ENCODE measurements around the gene CMTM8. TPM values are rescaled to one million over a fixed set of nuclear protein-coding genes. Genes with fewer than 3 reads are reported as not detected.
A peak's percentile ranks its signal among the peaks of the same experiment; 100 is the strongest.

Gene CMTM8
- total and polyA plus RNA-seq, 11 donors = 1.7 to 12.1 (median 3.6) TPM

DNA sequence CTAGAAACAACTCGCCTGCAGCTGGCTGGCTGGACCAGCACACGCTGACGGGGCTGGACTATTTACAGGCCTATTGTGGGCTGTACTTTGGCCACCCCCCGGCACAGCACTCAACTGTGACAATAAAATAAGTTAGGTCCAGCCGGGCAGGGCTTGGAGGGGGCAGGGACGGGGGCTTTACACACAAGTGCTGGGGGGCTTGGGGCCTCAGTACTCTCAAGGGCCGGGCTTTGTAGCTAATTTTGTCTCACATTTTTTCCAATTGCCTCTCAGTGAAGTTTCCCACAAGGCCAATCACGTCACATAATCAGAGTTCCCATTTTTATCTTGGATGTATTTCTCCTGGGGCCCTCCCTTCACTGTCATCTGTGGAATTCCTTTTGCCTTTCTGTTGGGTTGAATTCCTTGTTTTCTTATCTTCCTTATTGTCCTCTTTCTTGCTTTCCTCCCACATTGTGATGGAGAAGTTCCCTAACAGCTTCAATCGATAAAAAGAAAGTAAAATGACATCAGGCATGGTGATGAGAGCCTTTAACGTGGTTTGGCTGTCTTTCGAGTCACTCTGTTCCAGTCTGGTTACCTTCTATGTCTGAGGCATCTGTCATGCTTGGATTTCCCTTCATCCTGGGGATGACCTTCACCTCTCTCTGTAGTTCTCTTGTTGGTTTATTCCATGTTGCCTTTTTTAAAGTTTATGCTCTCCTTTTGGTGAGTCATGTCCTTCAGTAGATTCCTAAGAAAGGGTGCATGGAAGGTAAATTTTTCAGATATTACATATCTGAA lies 109.1 kb downstream of the CMTM8 start:
- intact Hi-C loops (cut with DNase I) = loop anchor here in 2 of 10 donors (10.0 kb wide), 2 partner anchors 53 to 333 kb away; no protein-coding TSS in a partner anchor
- peak overlapping the region in 7 of 12 donors; percentile 3 to 40 (median 9) for H3K4me3 ChIP-seq
- H3K4me1 ChIP-seq = peaks cover 0 to 13% (median 3%) of the 10 kb centered on the region in 12 donors
- TF ChIP-seq POLR2A (IDR thresholded peaks at IDR 0.05) = no peak
- TF ChIP-seq, protein P1, sequence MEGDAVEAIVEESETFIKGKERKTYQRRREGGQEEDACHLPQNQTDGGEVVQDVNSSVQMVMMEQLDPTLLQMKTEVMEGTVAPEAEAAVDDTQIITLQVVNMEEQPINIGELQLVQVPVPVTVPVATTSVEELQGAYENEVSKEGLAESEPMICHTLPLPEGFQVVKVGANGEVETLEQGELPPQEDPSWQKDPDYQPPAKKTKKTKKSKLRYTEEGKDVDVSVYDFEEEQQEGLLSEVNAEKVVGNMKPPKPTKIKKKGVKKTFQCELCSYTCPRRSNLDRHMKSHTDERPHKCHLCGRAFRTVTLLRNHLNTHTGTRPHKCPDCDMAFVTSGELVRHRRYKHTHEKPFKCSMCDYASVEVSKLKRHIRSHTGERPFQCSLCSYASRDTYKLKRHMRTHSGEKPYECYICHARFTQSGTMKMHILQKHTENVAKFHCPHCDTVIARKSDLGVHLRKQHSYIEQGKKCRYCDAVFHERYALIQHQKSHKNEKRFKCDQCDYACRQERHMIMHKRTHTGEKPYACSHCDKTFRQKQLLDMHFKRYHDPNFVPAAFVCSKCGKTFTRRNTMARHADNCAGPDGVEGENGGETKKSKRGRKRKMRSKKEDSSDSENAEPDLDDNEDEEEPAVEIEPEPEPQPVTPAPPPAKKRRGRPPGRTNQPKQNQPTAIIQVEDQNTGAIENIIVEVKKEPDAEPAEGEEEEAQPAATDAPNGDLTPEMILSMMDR (IDR thresholded peaks at IDR 0.05) = no peak
- no peaks in the 10 kb centered on the region for H3K9me3 ChIP-seq
- H3K27ac ChIP-seq = peak overlapping the region in 7 of 12 donors; percentile 4 to 76 (median 52)
- ATAC-seq = peak; percentile 51 to 92 (median 82)
- peak; percentile 42 to 72 (median 52) for DNase-seq
- 33 to 40% (median 39%) methylated on average over 11 of the region's 11 CpGs for WGBS, 4 donors
- no peaks in the 10 kb centered on the region for H3K36me3 ChIP-seq
- H3K27me3 ChIP-seq = no peaks in the 10 kb centered on the region

DNA sequence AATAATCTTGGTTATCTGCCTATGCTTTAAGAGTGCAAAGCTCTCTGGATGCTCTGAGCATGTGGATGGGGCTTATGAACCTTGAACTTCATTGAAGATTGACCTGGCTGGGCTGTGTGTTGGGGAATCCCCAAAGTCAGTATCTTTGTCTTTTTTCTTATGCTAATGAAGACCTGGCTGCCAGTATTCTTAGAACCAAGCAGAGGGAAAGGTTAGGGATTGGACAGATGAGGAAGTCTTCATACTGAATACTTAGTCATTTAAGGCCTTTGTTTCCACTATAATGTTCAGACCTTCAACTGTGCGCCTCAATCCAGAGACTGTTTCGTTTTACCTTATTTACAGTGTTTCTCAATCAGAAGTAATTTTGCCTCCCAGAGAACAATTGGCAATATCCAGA lies 110.7 kb downstream of the CMTM8 start:
- ATAC-seq (no peak), DNase-seq (no peak)
- Histone ChIP-seq H3K36me3 (no peaks in the 10 kb centered on the region), H3K27ac (no peak overlapping the region), H3K9me3 (no peaks in the 10 kb centered on the region), H3K4me3 (no peak overlapping the region), H3K4me1 (peaks cover 0 to 13% (median 3%) of the 10 kb centered on the region in 12 donors), H3K27me3 (no peaks in the 10 kb centered on the region)
- no peak for TF ChIP-seq POLR2A (IDR thresholded peaks at IDR 0.05)
- TF ChIP-seq, protein P1 (IDR thresholded peaks at IDR 0.05) = no peak
- WGBS, 4 donors = 68 to 99% (median 99%) methylated on average over 2 of the region's 2 CpGs
- intact Hi-C loops (cut with DNase I) = loop anchor here in 2 of 10 donors (10.0 kb wide), 2 partner anchors 54 to 334 kb away; no protein-coding TSS in a partner anchor

DNA sequence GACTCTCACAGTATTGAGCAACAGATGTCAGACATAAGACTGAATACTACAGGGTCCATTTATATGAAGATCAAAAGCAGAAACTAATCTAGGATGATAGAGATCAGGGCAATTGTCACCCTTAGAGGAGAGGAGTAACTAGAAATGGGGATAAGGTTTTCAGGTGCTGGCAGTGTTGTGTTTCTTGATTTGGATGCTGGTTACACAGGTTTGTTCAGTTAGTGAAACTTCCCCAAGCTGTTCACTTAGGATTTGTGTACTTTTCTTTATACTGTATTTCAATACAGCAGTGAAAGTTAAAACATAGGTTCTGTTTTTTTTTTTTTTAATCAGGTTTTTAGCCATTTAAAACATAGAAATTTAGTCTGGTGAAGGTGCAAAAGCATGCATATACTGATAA lies 114.1 kb downstream of the CMTM8 start:
- H3K27ac ChIP-seq = no peak overlapping the region
- TF ChIP-seq POLR2A (IDR thresholded peaks at IDR 0.05) = no peak
- TF ChIP-seq, protein P1 (IDR thresholded peaks at IDR 0.05) = no peak
- no peaks in the 10 kb centered on the region for H3K27me3 ChIP-seq
- H3K4me1 ChIP-seq = peaks cover 0 to 10% (median 1%) of the 10 kb centered on the region in 12 donors
- no peaks in the 10 kb centered on the region for H3K36me3 ChIP-seq
- no peak for DNase-seq
- ATAC-seq = no peak
- intact Hi-C loops (cut with DNase I) = no loop called here
- no peak overlapping the region for H3K4me3 ChIP-seq
- no peaks in the 10 kb centered on the region for H3K9me3 ChIP-seq

DNA sequence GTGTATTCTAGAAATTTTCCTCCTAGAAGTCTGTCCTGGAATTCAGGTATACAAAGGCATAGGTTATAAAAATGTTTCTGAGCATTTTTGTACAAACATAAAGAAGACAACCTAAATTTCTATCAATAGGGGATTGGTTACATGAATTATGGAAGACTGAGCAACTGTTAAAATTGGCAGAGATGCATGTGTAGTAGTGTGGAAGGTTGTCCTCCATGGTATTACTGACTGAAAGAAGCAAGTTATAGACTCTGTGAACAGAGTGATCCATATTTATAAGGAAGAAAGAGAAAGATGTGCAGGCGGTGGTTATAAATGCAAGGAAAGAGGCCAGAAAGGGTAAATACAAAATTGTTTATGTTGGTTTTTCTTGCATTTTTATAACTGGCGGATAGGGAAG lies 114.9 kb downstream of the CMTM8 start:
- WGBS, 4 donors = 94 to 99% (median 97%) methylated on average over 2 of the region's 2 CpGs
- no peak overlapping the region for H3K27ac ChIP-seq
- no peaks in the 10 kb centered on the region for H3K27me3 ChIP-seq
- H3K4me1 ChIP-seq = peaks cover 0 to 10% (median 0%) of the 10 kb centered on the region in 12 donors
- no peaks in the 10 kb centered on the region for H3K9me3 ChIP-seq
- DNase-seq = no peak
- ATAC-seq = no peak
- no peak for TF ChIP-seq POLR2A (IDR thresholded peaks at IDR 0.05)
- TF ChIP-seq, protein P1 (IDR thresholded peaks at IDR 0.05) = no peak
- intact Hi-C loops (cut with DNase I) = no loop called here
- H3K4me3 ChIP-seq = no peak overlapping the region
- no peaks in the 10 kb centered on the region for H3K36me3 ChIP-seq
